ENCODE data around the gene PHF5A. TPM values are rescaled to one million over a fixed set of nuclear protein-coding genes. Genes with fewer than 3 reads are reported as not detected.

Gene PHF5A
- total and polyA plus RNA-seq, 2 of the 8 experiments (the other 6 are each of a cell fraction or from before 2014, with no cell fraction given): 119 to 135 TPM

DNA sequence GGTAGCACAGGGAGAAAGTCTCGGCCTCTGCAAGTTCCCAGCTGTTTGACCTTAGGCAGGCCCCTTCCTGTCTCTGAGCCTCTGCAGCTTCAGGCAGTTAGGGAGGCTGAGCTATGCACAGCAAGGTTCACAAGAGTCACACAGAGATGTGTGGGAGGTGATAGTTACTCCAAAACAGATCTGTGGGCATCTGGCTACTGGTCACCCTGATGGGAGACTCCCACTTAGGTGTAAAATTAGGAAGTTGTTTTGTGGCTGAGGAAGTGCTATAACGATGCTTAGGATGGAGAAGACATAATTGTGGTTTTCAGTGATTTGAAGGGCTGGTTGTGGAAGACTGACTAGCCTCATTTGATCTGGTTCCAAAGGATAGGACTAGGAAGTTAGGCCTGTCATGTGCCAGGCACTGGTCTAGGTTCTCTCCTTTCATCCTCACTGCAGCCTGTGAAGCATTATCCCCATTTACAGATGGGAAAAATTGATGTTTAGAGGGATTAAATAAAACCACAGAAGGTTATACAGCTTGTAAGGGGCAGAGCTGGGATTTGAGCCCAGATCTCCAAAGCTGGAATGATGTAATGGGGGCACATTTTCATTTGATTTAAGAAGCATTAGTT is 13.9 kb upstream of the PHF5A start:
- H3K79me2 ChIP-seq (ENCODE audit: control insufficient read depth in 1 of 2, insufficient read depth in 2 of 2, low read length in 2 of 2): peaks cover 3 to 75% of the 10 kb centered on the region in 2 experiments; a peak in 3 of 4 replicates
- ChIA-PET POLR2A (ENCODE audit: partially characterized antibody) (interaction anchor here (0.6 to 30.6 kb wide), 10 partner anchors 9 to 101 kb away, joined by 3 to 887 read pairs (median 5); partner anchors contain the start of genes ACO2, PHF5A, TEF and TOB2), CTCF (ENCODE audit: partially characterized antibody) (interaction anchor here (0.6 to 7.8 kb wide), 9 partner anchors 9 to 86 kb away, joined by 3 to 79 read pairs (median 10); partner anchors contain the start of genes ACO2 and PHF5A)
- H2BK12ac ChIP-seq (ENCODE audit: low read depth, low read length): peak overlapping the region; percentile 10; the same call in 1 of the 2 replicates
- no peak overlapping the region for H3K14ac ChIP-seq (ENCODE audit: insufficient read length)
- H3K4me2 ChIP-seq (ENCODE audit: insufficient read depth in 1 of 2, low read depth in 2 of 2, low read length in 2 of 2): peak overlapping the region; percentile 57 to 67
- H3K27ac ChIP-seq (ENCODE audit: low read depth, low read length): peak overlapping the region; percentile 54; the same call in 1 of the 2 replicates
- no peaks in the 10 kb centered on the region for H3K23me2 ChIP-seq (ENCODE audit: low read depth, low read length)
- DNase-seq (ENCODE audit: low read depth in 1 of 2, low spot score in 2 of 2) (no peak), FAIRE-seq (no peak)
- 0 out of 2 replicates have a peak overlapping the region, but pooled peaks have one; percentile 44 for H2AK5ac ChIP-seq (ENCODE audit: low read depth, low read length)
- H4K8ac ChIP-seq (ENCODE audit: extremely low read depth, insufficient read depth, low read length): no peak overlapping the region
- H4K20me1 ChIP-seq (replicated peaks in 1 of 2; ENCODE audit: control insufficient read depth in 1 of 2, insufficient read depth in 2 of 2, low read length in 2 of 2): peaks cover 4 to 24% of the 10 kb centered on the region in 2 experiments
- peak overlapping the region; percentile 26; the same call in 1 of the 2 replicates for H3K18ac ChIP-seq (ENCODE audit: extremely low read depth, low read length)
- H2BK5ac ChIP-seq (ENCODE audit: low read depth, low read length): peak overlapping the region; percentile 85
- peak overlapping the region; percentile 78 for H4K91ac ChIP-seq (replicated peaks; ENCODE audit: insufficient read length, low read length)
- peak overlapping the region; percentile 71 for H2BK120ac ChIP-seq (replicated peaks; ENCODE audit: low read depth, low read length)
- WGBS, 2 experiments (ENCODE audit: extremely low coverage in 1 of 2, insufficient coverage in 1 of 2, insufficient read length in 1 of 2, insufficient replicate concordance in 2 of 2, low coverage in 1 of 2, low lambda C conversion rate in 2 of 2, missing lambda C conversion rate in 1 of 2): 75% methylated on average over 2 of the region's 2 CpGs; no CpG with 5 or more reads in 1 of the 2 experiments
- H3K4ac ChIP-seq (replicated peaks; ENCODE audit: insufficient read length, low read depth, low read length): peak overlapping the region; percentile 49
- H2BK15ac ChIP-seq (ENCODE audit: low read length): 0 out of 2 replicates have a peak overlapping the region, but pooled peaks have one; percentile 40
- TF ChIP-seq KDM1A (IDR thresholded peaks at IDR 0.05; ENCODE audit: borderline replicate concordance, low read length) (0 out of 2 replicates have a peak, but pooled peaks have one; percentile 10), BACH1 (IDR thresholded peaks at IDR 0.05; ENCODE audit: low read length) (no peak)
- peaks cover 28% of the 10 kb centered on the region for H3K79me1 ChIP-seq (ENCODE audit: low read depth, low read length)
- H3K4me3 ChIP-seq (ENCODE audit: extremely low read depth in 1 of 4, insufficient read depth in 2 of 4, low read depth in 3 of 4, low read length in 4 of 4): peak overlapping the region in 1 of 4 experiments; percentile 15; a peak in 2 of 8 replicates
- H3K56ac ChIP-seq (replicated peaks; ENCODE audit: insufficient read length, low read depth, low read length): no peak overlapping the region
- 0 out of 7 replicates have a peak overlapping the region, but pooled peaks of 2 of the 4 experiments have one; percentile 4 to 26 for H3K9ac ChIP-seq (replicated peaks in 1 of 4; ENCODE audit: extremely low read depth in 1 of 4, low read depth in 3 of 4, low read length in 3 of 4)
- H2BK20ac ChIP-seq (ENCODE audit: low read length): peak overlapping the region; percentile 43; the same call in 1 of the 2 replicates
- no peak overlapping the region for H2AFZ ChIP-seq (ENCODE audit: low read length)
- H3K27me3 ChIP-seq (replicated peaks in 1 of 4; ENCODE audit: control insufficient read depth in 3 of 4, extremely low read depth in 1 of 4, insufficient read depth in 3 of 4, low read length in 3 of 4): no peaks in the 10 kb centered on the region
- no peaks in the 10 kb centered on the region for H3K9me3 ChIP-seq (ENCODE audit: insufficient read depth in 2 of 2, low read depth in 1 of 2, low read length in 1 of 2)
- no peaks in the 10 kb centered on the region; a peak in 1 of 8 replicates for H3K36me3 ChIP-seq (ENCODE audit: control insufficient read depth in 2 of 4, insufficient read depth in 4 of 4, low read length in 3 of 4)
- peaks cover 24 to 42% (median 26%) of the 10 kb centered on the region in 4 experiments for H3K4me1 ChIP-seq (replicated peaks in 1 of 4; ENCODE audit: control insufficient read depth in 3 of 4, insufficient read depth in 4 of 4, low read length in 3 of 4)
- H3K23ac ChIP-seq (ENCODE audit: insufficient read length): no peak overlapping the region
- H4K5ac ChIP-seq (ENCODE audit: insufficient read length, low read depth, low read length): peak overlapping the region; percentile 39

All from H1 (cell line).